ENCODE measurements around the gene TMEM115. TPM values are rescaled to one million over a fixed set of nuclear protein-coding genes. Genes with fewer than 3 reads are reported as not detected.
A peak's percentile ranks its signal among the peaks of the same experiment; 100 is the strongest.

TMEM115 gene
- total and polyA plus RNA-seq, 9 of the 15 experiments (the other 6 are each of a cell fraction or from before 2014, with no cell fraction given), result 1.6 to 26.9 (median 14.1) TPM

GRCh38 chr3:50358911-50359759, at the start of gene TMEM115 (continued):
- TF ChIP-seq MGA (IDR thresholded peaks at IDR 0.05) (peak; percentile 72), HBP1 (CRISPR knock-in tag; IDR thresholded peaks at IDR 0.05) (no peak), SREBF2 (CRISPR knock-in tag; IDR thresholded peaks at IDR 0.05) (no peak), ZMIZ1 (IDR thresholded peaks at IDR 0.05; ENCODE audit: low read depth in 2 of 2, low read length in 2 of 2) (peak in 1 of 2 experiments; percentile 61; a peak in 1 of 4 replicates), SIRT6 (IDR thresholded peaks at IDR 0.05; ENCODE audit: low read depth, low read length) (no peak), MBD2 (IDR thresholded peaks at IDR 0.05; ENCODE audit: borderline replicate concordance, low read depth) (peak; percentile 97), MYC (IDR thresholded peaks at IDR 0.05; ENCODE audit: low read depth, low read length) (peak; percentile 54; the same call in 1 of the 2 replicates), MYC (CRISPR knock-in tag; IDR thresholded peaks at IDR 0.05; ENCODE audit: borderline replicate concordance, low read depth) (no peak)
